ENCODE measurements around the gene DONSON. TPM values are rescaled to one million over a fixed set of nuclear protein-coding genes. Genes with fewer than 3 reads are reported as not detected.
A peak's percentile ranks its signal among the peaks of the same experiment; 100 is the strongest.

The DONSON gene
- total and polyA plus RNA-seq, 2 of the 13 experiments (the other 11 are each of a cell fraction or from before 2014, with no cell fraction given), result 35.4 to 63.6 TPM

GRCh38 chr21:33541756-33542639, 46.5 kb downstream of the DONSON start, which contains the start of gene GART (continued):
- TF ChIP-seq, protein P1, sequence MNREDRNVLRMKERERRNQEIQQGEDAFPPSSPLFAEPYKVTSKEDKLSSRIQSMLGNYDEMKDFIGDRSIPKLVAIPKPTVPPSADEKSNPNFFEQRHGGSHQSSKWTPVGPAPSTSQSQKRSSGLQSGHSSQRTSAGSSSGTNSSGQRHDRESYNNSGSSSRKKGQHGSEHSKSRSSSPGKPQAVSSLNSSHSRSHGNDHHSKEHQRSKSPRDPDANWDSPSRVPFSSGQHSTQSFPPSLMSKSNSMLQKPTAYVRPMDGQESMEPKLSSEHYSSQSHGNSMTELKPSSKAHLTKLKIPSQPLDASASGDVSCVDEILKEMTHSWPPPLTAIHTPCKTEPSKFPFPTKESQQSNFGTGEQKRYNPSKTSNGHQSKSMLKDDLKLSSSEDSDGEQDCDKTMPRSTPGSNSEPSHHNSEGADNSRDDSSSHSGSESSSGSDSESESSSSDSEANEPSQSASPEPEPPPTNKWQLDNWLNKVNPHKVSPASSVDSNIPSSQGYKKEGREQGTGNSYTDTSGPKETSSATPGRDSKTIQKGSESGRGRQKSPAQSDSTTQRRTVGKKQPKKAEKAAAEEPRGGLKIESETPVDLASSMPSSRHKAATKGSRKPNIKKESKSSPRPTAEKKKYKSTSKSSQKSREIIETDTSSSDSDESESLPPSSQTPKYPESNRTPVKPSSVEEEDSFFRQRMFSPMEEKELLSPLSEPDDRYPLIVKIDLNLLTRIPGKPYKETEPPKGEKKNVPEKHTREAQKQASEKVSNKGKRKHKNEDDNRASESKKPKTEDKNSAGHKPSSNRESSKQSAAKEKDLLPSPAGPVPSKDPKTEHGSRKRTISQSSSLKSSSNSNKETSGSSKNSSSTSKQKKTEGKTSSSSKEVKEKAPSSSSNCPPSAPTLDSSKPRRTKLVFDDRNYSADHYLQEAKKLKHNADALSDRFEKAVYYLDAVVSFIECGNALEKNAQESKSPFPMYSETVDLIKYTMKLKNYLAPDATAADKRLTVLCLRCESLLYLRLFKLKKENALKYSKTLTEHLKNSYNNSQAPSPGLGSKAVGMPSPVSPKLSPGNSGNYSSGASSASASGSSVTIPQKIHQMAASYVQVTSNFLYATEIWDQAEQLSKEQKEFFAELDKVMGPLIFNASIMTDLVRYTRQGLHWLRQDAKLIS (CRISPR knock-in tag; IDR thresholded peaks at IDR 0.05), result no peak
- TF ChIP-seq DMAP1 (CRISPR knock-in tag; IDR thresholded peaks at IDR 0.05) (no peak; the same call in none of the 2 replicates), ZNF530 (CRISPR knock-in tag; IDR thresholded peaks at IDR 0.05; ENCODE audit: low read depth) (no peak), KAT7 (CRISPR knock-in tag; IDR thresholded peaks at IDR 0.05; ENCODE audit: borderline replicate concordance) (no peak), CAMTA2 (CRISPR knock-in tag; IDR thresholded peaks at IDR 0.05; ENCODE audit: borderline replicate concordance) (no peak), ZNF773 (CRISPR knock-in tag; IDR thresholded peaks at IDR 0.05; ENCODE audit: borderline replicate concordance) (peak; percentile 77; the same call in 1 of the 2 replicates), CENPX (CRISPR knock-in tag; IDR thresholded peaks at IDR 0.05) (no peak), ZNF768 (CRISPR knock-in tag; IDR thresholded peaks at IDR 0.05) (no peak; the same call in 1 of the 2 replicates), FOXP1 (IDR thresholded peaks at IDR 0.05) (no peak), FOXP1 (CRISPR knock-in tag; IDR thresholded peaks at IDR 0.05) (no peak), BATF2 (CRISPR knock-in tag; IDR thresholded peaks at IDR 0.05) (peak; percentile 56; the same call in 1 of the 2 replicates), ZBTB7B (CRISPR knock-in tag; IDR thresholded peaks at IDR 0.05) (no peak), ZNF615 (CRISPR knock-in tag; IDR thresholded peaks at IDR 0.05; ENCODE audit: borderline replicate concordance) (no peak), NR2F6 (IDR thresholded peaks at IDR 0.05) (no peak), NR2F6 (CRISPR knock-in tag; IDR thresholded peaks at IDR 0.05) (no peak), HMGA1 (CRISPR knock-in tag; conservative IDR thresholded peaks at IDR 0.05) (no peak), ZNF607 (CRISPR knock-in tag; IDR thresholded peaks at IDR 0.05; ENCODE audit: borderline replicate concordance) (peak; percentile 71; the same call in 1 of the 2 replicates), GTF2F1 (IDR thresholded peaks at IDR 0.05; ENCODE audit: low read length) (no peak), ZNF253 (CRISPR knock-in tag; IDR thresholded peaks at IDR 0.05; ENCODE audit: borderline replicate concordance) (no peak), ZNF772 (CRISPR knock-in tag; IDR thresholded peaks at IDR 0.05) (peak; percentile 71), ZFX (CRISPR knock-in tag; IDR thresholded peaks at IDR 0.05; ENCODE audit: low read depth) (peak; percentile 50; the same call in 1 of the 2 replicates), ZNF558 (CRISPR knock-in tag; IDR thresholded peaks at IDR 0.05; ENCODE audit: borderline replicate concordance) (no peak), KMT2B (CRISPR knock-in tag; IDR thresholded peaks at IDR 0.05) (0 out of 2 replicates have a peak, but pooled peaks have one; percentile 23)
- TF ChIP-seq, protein P2, sequence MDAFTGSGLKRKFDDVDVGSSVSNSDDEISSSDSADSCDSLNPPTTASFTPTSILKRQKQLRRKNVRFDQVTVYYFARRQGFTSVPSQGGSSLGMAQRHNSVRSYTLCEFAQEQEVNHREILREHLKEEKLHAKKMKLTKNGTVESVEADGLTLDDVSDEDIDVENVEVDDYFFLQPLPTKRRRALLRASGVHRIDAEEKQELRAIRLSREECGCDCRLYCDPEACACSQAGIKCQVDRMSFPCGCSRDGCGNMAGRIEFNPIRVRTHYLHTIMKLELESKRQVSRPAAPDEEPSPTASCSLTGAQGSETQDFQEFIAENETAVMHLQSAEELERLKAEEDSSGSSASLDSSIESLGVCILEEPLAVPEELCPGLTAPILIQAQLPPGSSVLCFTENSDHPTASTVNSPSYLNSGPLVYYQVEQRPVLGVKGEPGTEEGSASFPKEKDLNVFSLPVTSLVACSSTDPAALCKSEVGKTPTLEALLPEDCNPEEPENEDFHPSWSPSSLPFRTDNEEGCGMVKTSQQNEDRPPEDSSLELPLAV (CRISPR knock-in tag; conservative IDR thresholded peaks at IDR 0.05; ENCODE audit: low read depth), result no peak
